Middle frontal gyrus (tissue), 1 donor: ENCODE measurements around the gene PDE6D.
"Not testable (repeated sequence)": the region's sequence is repeated elsewhere in the genome, so short reads cannot be mapped to it uniquely, and the experiment has no call there.

Source experiments
- DNase-seq: peaks from one replicate; pipeline ENCODE4 v3.0.0-alpha.2; 2015; ENCODE audit warnings: low spot score; ENCODE audit errors: extremely low spot score

PDE6D gene

GRCh38 chr2:231720292-231720986 is 60.6 kb downstream of the PDE6D start:
- no peak for DNase-seq

GRCh38 chr2:231718799-231719198 is 62.3 kb downstream of the PDE6D start:
- DNase-seq = no peak

GRCh38 chr2:231717281-231718171 is 63.6 kb downstream of the PDE6D start:
- no peak for DNase-seq

GRCh38 chr2:231716666-231717280 is 64.3 kb downstream of the PDE6D start:
- DNase-seq = no peak

GRCh38 chr2:231715988-231716616 is 65.0 kb downstream of the PDE6D start:
- no peak for DNase-seq

- no peak for DNase-seq
Observed at GRCh38 chr2:231715499-231715837, 65.6 kb downstream of the PDE6D start.

GRCh38 chr2:231714639-231715498 is 66.2 kb downstream of the PDE6D start:
- DNase-seq = no peak

- peak; percentile 51 for DNase-seq
Observed at GRCh38 chr2:231713730-231714638, 67.1 kb downstream of the PDE6D start.

- not testable (repeated sequence) for DNase-seq
Observed at GRCh38 chr2:231713406-231713729, 67.7 kb downstream of the PDE6D start.

- DNase-seq = not testable (repeated sequence)
Observed at GRCh38 chr2:231712451-231713021, 68.5 kb downstream of the PDE6D start.

- DNase-seq = no peak
Observed at GRCh38 chr2:231711677-231712450, 69.2 kb downstream of the PDE6D start.

GRCh38 chr2:231710799-231711676 is 70.0 kb downstream of the PDE6D start:
- DNase-seq = no peak

- peak; percentile 73 for DNase-seq
Observed at GRCh38 chr2:231709981-231710798, 70.9 kb downstream of the PDE6D start.

GRCh38 chr2:231709636-231709980 is 71.5 kb downstream of the PDE6D start:
- no peak for DNase-seq

GRCh38 chr2:231708773-231709635 is 72.1 kb downstream of the PDE6D start:
- DNase-seq = no peak
